ENCODE measurements around the gene PRDX1.
"Not testable (repeated sequence)": the region's sequence is repeated elsewhere in the genome, so short reads cannot be mapped to it uniquely, and the experiment has no call there.

PRDX1 gene

DNA sequence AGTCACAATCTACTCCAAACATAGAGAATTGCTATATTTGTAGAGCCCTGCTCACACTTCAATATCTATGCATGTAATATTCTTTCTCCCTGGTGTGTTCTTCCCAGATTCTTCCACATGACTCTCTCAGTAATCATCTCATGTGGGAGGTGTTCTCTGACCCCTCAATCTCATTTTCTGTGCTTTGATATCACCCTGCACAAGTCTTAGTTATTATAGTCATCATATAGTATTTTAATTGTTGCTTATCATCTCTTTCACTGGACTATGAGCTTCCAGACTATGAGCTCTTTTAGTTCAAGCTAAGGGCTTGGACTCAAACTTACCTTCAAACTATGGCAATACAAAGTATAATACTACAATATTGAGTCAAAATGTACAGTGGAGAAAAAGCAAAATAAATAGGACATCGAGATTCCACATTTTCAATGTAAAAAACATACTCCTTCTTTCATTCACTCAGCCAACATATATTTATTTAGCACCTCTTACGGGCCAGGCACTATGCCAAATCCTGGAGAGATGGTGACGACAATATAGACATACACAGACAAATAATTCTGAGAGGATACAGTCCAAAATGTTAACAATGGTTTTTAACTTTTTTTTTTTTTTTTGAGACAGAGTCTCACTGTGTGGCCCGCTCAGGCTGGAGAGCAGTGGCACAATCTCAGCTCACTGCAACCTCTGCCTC is 43.4 kb downstream of the PRDX1 start:
- TF ChIP-seq, protein P1, sequence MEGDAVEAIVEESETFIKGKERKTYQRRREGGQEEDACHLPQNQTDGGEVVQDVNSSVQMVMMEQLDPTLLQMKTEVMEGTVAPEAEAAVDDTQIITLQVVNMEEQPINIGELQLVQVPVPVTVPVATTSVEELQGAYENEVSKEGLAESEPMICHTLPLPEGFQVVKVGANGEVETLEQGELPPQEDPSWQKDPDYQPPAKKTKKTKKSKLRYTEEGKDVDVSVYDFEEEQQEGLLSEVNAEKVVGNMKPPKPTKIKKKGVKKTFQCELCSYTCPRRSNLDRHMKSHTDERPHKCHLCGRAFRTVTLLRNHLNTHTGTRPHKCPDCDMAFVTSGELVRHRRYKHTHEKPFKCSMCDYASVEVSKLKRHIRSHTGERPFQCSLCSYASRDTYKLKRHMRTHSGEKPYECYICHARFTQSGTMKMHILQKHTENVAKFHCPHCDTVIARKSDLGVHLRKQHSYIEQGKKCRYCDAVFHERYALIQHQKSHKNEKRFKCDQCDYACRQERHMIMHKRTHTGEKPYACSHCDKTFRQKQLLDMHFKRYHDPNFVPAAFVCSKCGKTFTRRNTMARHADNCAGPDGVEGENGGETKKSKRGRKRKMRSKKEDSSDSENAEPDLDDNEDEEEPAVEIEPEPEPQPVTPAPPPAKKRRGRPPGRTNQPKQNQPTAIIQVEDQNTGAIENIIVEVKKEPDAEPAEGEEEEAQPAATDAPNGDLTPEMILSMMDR (IDR thresholded peaks at IDR 0.05; ENCODE audit: insufficient read depth, low read depth, low read length, missing control alignments) = no peak
- no peak for DNase-seq (ENCODE audit: low read depth)
- H3K4me3 ChIP-seq (ENCODE audit: low read length) = no peak overlapping the region

- DNase-seq (ENCODE audit: low read depth) = no peak
- TF ChIP-seq, protein P1 (IDR thresholded peaks at IDR 0.05; ENCODE audit: insufficient read depth, low read depth, low read length, missing control alignments) = no peak
- H3K4me3 ChIP-seq (ENCODE audit: low read length) = no peak overlapping the region
These were observed 44.0 kb downstream of the PRDX1 start for GRCh38 chr1:45477646-45478045.

DNA sequence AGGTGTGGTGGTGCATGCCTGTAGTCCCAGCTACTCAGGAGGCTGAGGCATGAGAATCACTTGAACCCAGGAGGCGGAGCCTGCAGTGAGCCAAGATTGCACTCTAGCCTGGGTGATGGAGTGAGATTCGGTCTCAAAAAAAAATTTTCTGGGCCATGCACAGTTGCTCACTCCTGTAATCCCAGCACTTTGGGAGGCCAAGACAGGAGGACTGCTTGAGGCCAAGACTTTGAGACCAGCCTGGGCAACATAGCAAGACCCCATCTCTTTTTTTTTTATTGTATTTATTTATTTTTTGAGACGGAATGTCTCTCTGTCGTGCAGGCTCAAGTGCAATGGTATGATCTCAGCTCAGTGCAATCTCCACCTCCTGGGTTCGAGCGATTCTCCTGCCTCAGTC is 47.5 kb downstream of the PRDX1 start:
- not testable (repeated sequence) for DNase-seq (ENCODE audit: low read depth); H3K4me3 ChIP-seq (ENCODE audit: low read length)

DNA sequence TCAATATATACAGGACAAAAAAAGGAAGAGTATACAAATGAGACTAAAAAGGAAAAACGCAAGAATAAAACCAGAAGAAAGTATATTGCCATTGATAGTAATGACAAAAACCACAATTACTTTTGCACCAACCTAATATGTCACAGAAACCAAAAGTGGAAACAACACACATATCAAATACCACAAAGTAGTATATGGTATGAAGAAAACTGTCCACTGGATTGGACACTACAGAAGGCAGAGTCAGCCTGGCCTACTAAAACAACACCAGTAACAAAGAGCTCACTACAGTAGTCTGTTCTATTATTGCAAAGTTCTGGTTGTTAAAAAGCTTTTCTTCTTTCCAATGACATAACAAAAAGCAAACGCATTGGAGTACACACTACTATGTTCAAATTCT is 48.4 kb downstream of the PRDX1 start:
- no peak for DNase-seq (ENCODE audit: low read depth)
- no peak overlapping the region for H3K4me3 ChIP-seq (ENCODE audit: low read length)
- TF ChIP-seq, protein P1 (IDR thresholded peaks at IDR 0.05; ENCODE audit: insufficient read depth, low read depth, low read length, missing control alignments) = no peak

DNA sequence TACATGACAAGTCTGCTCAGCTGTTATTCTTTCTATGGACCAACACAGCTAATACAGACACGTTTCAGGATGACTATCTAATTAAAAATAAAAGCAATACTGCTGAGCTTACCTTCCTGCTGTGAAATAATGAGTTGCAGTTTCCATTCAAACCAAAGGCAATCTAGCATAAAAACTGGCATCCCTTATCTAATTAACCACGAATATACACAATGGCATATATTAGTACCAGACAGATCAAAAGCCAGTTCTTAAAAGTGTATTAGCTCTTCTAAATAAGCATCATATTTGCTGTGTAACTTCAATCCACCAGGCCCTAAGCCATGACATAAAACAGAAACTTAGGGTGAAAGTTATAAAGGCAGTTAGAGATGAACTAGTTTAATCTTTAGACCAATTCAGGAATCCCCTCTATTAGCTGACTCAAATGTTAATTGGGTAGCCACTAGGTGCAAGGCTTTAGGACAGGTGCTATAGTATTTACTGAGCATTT is 51.3 kb downstream of the PRDX1 start:
- no peak for DNase-seq (ENCODE audit: low read depth)
- no peak overlapping the region for H3K4me3 ChIP-seq (ENCODE audit: low read length)
- TF ChIP-seq, protein P1 (IDR thresholded peaks at IDR 0.05; ENCODE audit: insufficient read depth, low read depth, low read length, missing control alignments) = no peak

GRCh38 chr1:45467353-45467752 is 54.3 kb downstream of the PRDX1 start:
- DNase-seq (ENCODE audit: low read depth); H3K4me3 ChIP-seq (ENCODE audit: low read length): not testable (repeated sequence)

- TF ChIP-seq, protein P1 (IDR thresholded peaks at IDR 0.05; ENCODE audit: insufficient read depth, low read depth, low read length, missing control alignments) = no peak
- DNase-seq (ENCODE audit: low read depth) = no peak
- H3K4me3 ChIP-seq (ENCODE audit: low read length) = no peak overlapping the region
These were observed 56.4 kb downstream of the PRDX1 start for GRCh38 chr1:45465277-45465676.
